Heart left ventricle (tissue), 16 donors: Measurements from ENCODE around the gene ATAT1. TPM values are rescaled to one million over a fixed set of nuclear protein-coding genes. Genes with fewer than 3 reads are reported as not detected.

Experiments used
- ATAC-seq, 4 donors: fragments of 200-7000 bp; cut with Tn5 transposase; one replicate each; pipeline ENCODE4 v1.9.1; 2020 to 2022; ENCODE audit warnings: moderate library complexity in 4 of 4, mild to moderate bottlenecking in 3 of 4, moderate number of reproducible peaks in 1 of 4
- DNase-seq, 5 donors: peaks; one replicate each; pipeline ENCODE4 v3.0.0-alpha.2; 2020
- H3K27ac ChIP-seq, 12 donors: fragments of 200-600 bp; sonication (generic) in 4 of 12; one replicate each; pipeline versions ENCODE4 v1.5.0 to v1.8.0; 2016 to 2022; ENCODE audit warnings: mild to moderate bottlenecking in 2 of 12
- H3K27me3 ChIP-seq, 9 donors: fragments of 200-600 bp; sonication (generic) in 2 of 9; one replicate each; pipeline versions ENCODE4 v1.5.1 to v1.8.0; 2016 to 2022; ENCODE audit warnings: mild to moderate bottlenecking in 3 of 9
- H3K36me3 ChIP-seq, 9 donors: fragments of 200-600 bp; sonication (generic) in 2 of 9; one replicate each; pipeline versions ENCODE4 v1.5.0 to v1.8.0; 2018 to 2022; ENCODE audit warnings: mild to moderate bottlenecking in 2 of 9
- H3K4me1 ChIP-seq, 12 donors: fragments of 200-600 bp; sonication (generic) in 4 of 12; one replicate each; pipeline versions ENCODE4 v1.5.0 to v1.8.0; 2016 to 2022; ENCODE audit warnings: mild to moderate bottlenecking in 3 of 12
- H3K4me3 ChIP-seq, 12 donors: fragments of 200-600 bp; sonication (generic) in 4 of 12; one replicate each; pipeline versions ENCODE4 v1.5.0 to v1.8.0; 2017 to 2022; ENCODE audit warnings: mild to moderate bottlenecking in 9 of 12, moderate library complexity in 4 of 12
- H3K9me3 ChIP-seq, 12 donors: fragments of 200-600 bp; sonication (generic) in 4 of 12; one replicate each; pipeline versions ENCODE4 v1.5.0 to v1.8.0; 2016 to 2022; ENCODE audit warnings: mild to moderate bottlenecking in 1 of 12
- CTCF ChIP-seq, 12 donors: fragments of 200-600 bp; sonication (generic) in 4 of 12; IDR thresholded peaks; one replicate each; pipeline versions ENCODE4 v1.5.0 to v1.8.0; 2018 to 2022; ENCODE audit warnings: antibody characterized with exemption in 12 of 12, mild to moderate bottlenecking in 5 of 12
- POLR2A ChIP-seq, 2 donors: fragments of 450-650 bp; IDR thresholded peaks; one replicate each; pipeline ENCODE4 v1.6.1; 2017; ENCODE audit warnings: antibody characterized with exemption in 2 of 2, mild to moderate bottlenecking in 2 of 2, moderate library complexity in 2 of 2
- WGBS, 4 donors: extraction: QIAGEN DNeasy Blood & Tissue Kit in 2 of 4; methylation state at CpG; one replicate each; pipeline versions ENCODE4 v1.1.5 to v1.1.7; 2013 to 2018; 5-methylcytosine and 5-hydroxymethylcytosine counted together
- intact Hi-C, 10 donors: fragments of 100-400 bp; cut with DNase I; formaldehyde crosslinking; loops; one replicate each; pipeline versions ENCODE4 v1.11.1 to v1.14.2; 2022
- polyA plus RNA-seq, 2 donors: library from polyadenylated mRNA; stranded (reverse); fragments of 200-250 nt; gene quantifications; one replicate each; pipeline ENCODE4 v1.2.3, GENCODE V29; 2013
- total RNA-seq, 9 donors: library from RNA; depleted of rRNA in 2 of 9; stranded (reverse); fragments of >200 nt in 2 of 9; fragmentation: NEBNext Ultra II Directional in 3 of 9; extraction: Animal tissue kit (Norgen Biotek cat#: 25700) in 3 of 9; gene quantifications; one replicate each; pipeline versions ENCODE4 v1.1.0 to v1.2.4, GENCODE V29; 2016 to 2023
- donor health status: ischemic (EF 13 %, LVEDD 7.1; RV severe dilation, severe dysfunction).
- donor health status: healthy with polysubstance abuse.
- donor health status: DM: no; HTN: yes; CAD: no.
- donor health status: DM: no; HTN: no; CAD: no.
- donor health status: ischemic (EF 25% LVEDD 6.9; RV normal size, moderate dysfunction).
- donor health status: ischemic (EF 25% LVEDD 5.7; RV mildly dilated, moderate dysfunction).
- donor health status: healthy.
- donor health status: DM: yes; HTN: yes; CAD: no.
- donor health status: ischemic (EF 35%, LVEDD 5.7; RV mildly dilated, moderate dysfunction).
- donor health status: nonischemic (EF 11% LVEDD 7.7; RV severe dilation, severe dysfunction).
- donor health status: DM: yes; HTN: yes; CAD: no.
- donor health status: PGD.
- donor health status: ischemic (EF 29% LVEDD 5.4; RV normal size, mild dysfunction).
- donor health status: nonischemic (EF 23%, LVEDD 6.1; RV moderate dilation, normal function).

The ATAT1 gene
- total and polyA plus RNA-seq, 11 donors: 1.1 to 7.0 (median 3.3) TPM

GRCh38 chr6:30610065-30610464 is 16.6 kb upstream of the ATAT1 start:
- 78 to 86% (median 82%) methylated on average over 4 of the region's 4 CpGs for WGBS, 4 donors
- Histone ChIP-seq H3K36me3 (peaks cover 3 to 76% (median 47%) of the 10 kb centered on the region in 9 donors), H3K9me3 (no peaks in the 10 kb centered on the region), H3K4me3 (no peak overlapping the region), H3K27ac (peak overlapping the region in 2 of 12 donors; percentile 9 to 97), H3K27me3 (no peaks in the 10 kb centered on the region), H3K4me1 (peaks cover 0 to 58% (median 50%) of the 10 kb centered on the region in 12 donors)
- ATAC-seq (no peak), DNase-seq (no peak)
- TF ChIP-seq POLR2A (IDR thresholded peaks at IDR 0.05) (no peak), CTCF (IDR thresholded peaks at IDR 0.05) (no peak)
- intact Hi-C loops: loop anchor here in 1 of 10 donors (5.0 kb wide), 1 partner anchor 53 kb away; the partner anchor contains the start of genes GNL1 and PRR3

- Histone ChIP-seq H3K36me3 (peaks cover 0 to 71% (median 41%) of the 10 kb centered on the region in 9 donors), H3K4me1 (peaks cover 0 to 58% (median 50%) of the 10 kb centered on the region in 12 donors), H3K27me3 (no peaks in the 10 kb centered on the region), H3K4me3 (no peak overlapping the region), H3K9me3 (no peaks in the 10 kb centered on the region), H3K27ac (peak overlapping the region in 1 of 12 donors; percentile 97)
- 74 to 81% (median 77%) methylated on average over 9 of the region's 9 CpGs for WGBS, 4 donors
- intact Hi-C loops: loop anchor here in 1 of 10 donors (5.0 kb wide), 1 partner anchor 54 kb away; the partner anchor contains the start of genes GNL1 and PRR3
- TF ChIP-seq CTCF (IDR thresholded peaks at IDR 0.05): no peak
- TF ChIP-seq POLR2A (IDR thresholded peaks at IDR 0.05): no peak
- no peak for DNase-seq
- ATAC-seq: no peak
These were observed 15.4 kb upstream of the ATAT1 start for GRCh38 chr6:30611150-30611855.

- TF ChIP-seq POLR2A (IDR thresholded peaks at IDR 0.05): no peak
- TF ChIP-seq CTCF (IDR thresholded peaks at IDR 0.05): no peak
- no peak overlapping the region for H3K4me3 ChIP-seq
- peaks cover 0 to 71% (median 41%) of the 10 kb centered on the region in 9 donors for H3K36me3 ChIP-seq
- peaks cover 0 to 58% (median 50%) of the 10 kb centered on the region in 12 donors for H3K4me1 ChIP-seq
- no peaks in the 10 kb centered on the region for H3K27me3 ChIP-seq
- intact Hi-C loops: loop anchor here in 1 of 10 donors (5.0 kb wide), 1 partner anchor 55 kb away; the partner anchor contains the start of genes GNL1 and PRR3
- H3K9me3 ChIP-seq: no peaks in the 10 kb centered on the region
- peak overlapping the region in 2 of 12 donors; percentile 16 to 97 for H3K27ac ChIP-seq
- WGBS, 4 donors: 61 to 69% (median 63%) methylated on average over 2 of the region's 2 CpGs
- ATAC-seq (no peak), DNase-seq (no peak)
These were observed 14.8 kb upstream of the ATAT1 start for GRCh38 chr6:30611856-30612194.

- Histone ChIP-seq H3K36me3 (peaks cover 0 to 69% (median 37%) of the 10 kb centered on the region in 9 donors), H3K27me3 (no peaks in the 10 kb centered on the region), H3K27ac (peak overlapping the region in 3 of 12 donors; percentile 8 to 97 (median 16)), H3K4me3 (no peak overlapping the region), H3K4me1 (peaks cover 0 to 58% (median 50%) of the 10 kb centered on the region in 12 donors), H3K9me3 (no peaks in the 10 kb centered on the region)
- DNase-seq (no peak), ATAC-seq (no peak)
- intact Hi-C loops: loop anchor here in 1 of 10 donors (5.0 kb wide), 1 partner anchor 55 kb away; the partner anchor contains the start of genes GNL1 and PRR3
- TF ChIP-seq CTCF (IDR thresholded peaks at IDR 0.05) (peak in 5 of 12 donors; percentile 13 to 50 (median 30)), POLR2A (IDR thresholded peaks at IDR 0.05) (no peak)
- WGBS, 4 donors: 67 to 81% (median 71%) methylated on average over 1 of the region's 1 CpG
These were observed 14.5 kb upstream of the ATAT1 start for GRCh38 chr6:30612213-30612612.
